Ishikawa (cell line): ENCODE measurements around the gene SRA1.

Source experiments
- CEBPB ChIP-seq: IDR thresholded peaks from 2 replicates; pipeline ENCODE4 v1.6.1; 2012
- CREB1 ChIP-seq: IDR thresholded peaks from 2 replicates; pipeline ENCODE4 v1.6.1; 2012; ENCODE audit warnings: low read depth
- EGR1 ChIP-seq: IDR thresholded peaks from 2 replicates; pipeline ENCODE4 v1.6.1; 2012
- EP300 ChIP-seq: IDR thresholded peaks from 2 replicates; pipeline ENCODE4 v1.6.1; 2012; ENCODE audit warnings: borderline replicate concordance
- FOXM1 ChIP-seq: IDR thresholded peaks from 2 replicates; pipeline ENCODE4 v1.6.1; 2012; ENCODE audit warnings: low read depth, borderline replicate concordance
- NFIC ChIP-seq: IDR thresholded peaks from 2 replicates; pipeline ENCODE4 v1.6.1; 2012
- RAD21 ChIP-seq: IDR thresholded peaks from 2 replicates; pipeline ENCODE4 v1.6.1; 2012; ENCODE audit warnings: low read depth
- TAF1 ChIP-seq: IDR thresholded peaks from 2 replicates; pipeline ENCODE4 v1.6.1; 2012; ENCODE audit warnings: low read depth, mild to moderate bottlenecking
- TCF12 ChIP-seq: IDR thresholded peaks from 2 replicates; pipeline ENCODE4 v1.6.1; 2012; ENCODE audit warnings: low read depth
- TEAD4 ChIP-seq: IDR thresholded peaks from 2 replicates; pipeline ENCODE4 v1.6.1; 2012
- YY1 ChIP-seq: IDR thresholded peaks from 2 replicates; pipeline ENCODE4 v1.6.1; 2012; ENCODE audit warnings: low read depth
- ZBTB7A ChIP-seq: IDR thresholded peaks from 2 replicates; pipeline ENCODE4 v1.6.1; 2012; ENCODE audit warnings: low read depth
- TF ChIP-seq, protein P1 (sequence below): IDR thresholded peaks from 2 replicates; pipeline ENCODE4 v1.6.1; 2012
- TF ChIP-seq, protein P2 (sequence below): IDR thresholded peaks from 2 replicates; pipeline ENCODE4 v1.6.1; 2012; ENCODE audit warnings: low read depth, mild to moderate bottlenecking
- TF ChIP-seq, protein P3 (sequence below): IDR thresholded peaks from 2 replicates; pipeline ENCODE4 v1.6.1; 2012

SRA1 gene

DNA sequence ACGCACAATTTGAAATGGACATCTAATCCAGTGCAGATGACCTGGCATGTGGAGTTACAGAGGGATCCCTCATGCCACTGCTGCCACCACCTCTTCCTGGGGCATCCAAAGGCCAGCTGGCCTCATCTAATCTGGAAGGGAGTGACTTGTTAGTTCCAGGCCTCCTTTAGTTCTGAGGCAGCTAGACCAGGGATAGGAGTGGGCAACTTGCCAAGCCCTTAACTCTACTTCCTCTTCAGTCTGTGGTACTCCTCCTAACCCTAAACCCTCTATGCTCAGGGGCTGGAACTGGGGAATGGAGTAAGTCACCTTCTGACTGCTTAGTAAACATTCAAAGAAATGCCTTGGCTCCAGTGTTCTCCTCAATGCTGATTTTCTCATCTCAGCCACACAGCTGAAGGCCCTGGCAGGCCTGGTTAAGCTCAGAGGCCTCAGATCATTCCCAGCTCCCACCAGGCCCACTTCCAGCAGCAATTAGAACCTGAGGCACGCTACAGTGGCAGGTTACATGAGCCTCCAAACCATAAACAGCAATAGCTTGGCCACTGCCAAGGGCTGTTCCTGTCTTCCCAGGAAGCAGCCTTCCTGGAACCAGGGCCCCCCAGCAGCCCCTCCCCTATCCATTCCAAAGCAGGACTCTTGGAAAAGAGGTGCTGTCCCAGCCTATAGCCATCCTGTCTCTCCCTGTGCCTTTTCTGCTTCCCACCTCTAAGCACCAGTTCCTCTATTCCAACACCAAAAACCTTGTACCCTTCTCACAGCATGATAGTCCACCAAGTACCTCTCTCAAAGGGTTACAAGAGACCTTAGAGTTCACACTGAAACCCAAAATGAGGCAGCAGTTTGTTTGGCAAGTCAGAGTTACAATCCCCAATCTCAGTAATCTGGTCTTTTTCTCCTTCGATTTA, 7.8 kb downstream of the SRA1 start:
- TF ChIP-seq, protein P1, sequence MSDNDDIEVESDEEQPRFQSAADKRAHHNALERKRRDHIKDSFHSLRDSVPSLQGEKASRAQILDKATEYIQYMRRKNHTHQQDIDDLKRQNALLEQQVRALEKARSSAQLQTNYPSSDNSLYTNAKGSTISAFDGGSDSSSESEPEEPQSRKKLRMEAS = no peak
- TF ChIP-seq, protein P2, sequence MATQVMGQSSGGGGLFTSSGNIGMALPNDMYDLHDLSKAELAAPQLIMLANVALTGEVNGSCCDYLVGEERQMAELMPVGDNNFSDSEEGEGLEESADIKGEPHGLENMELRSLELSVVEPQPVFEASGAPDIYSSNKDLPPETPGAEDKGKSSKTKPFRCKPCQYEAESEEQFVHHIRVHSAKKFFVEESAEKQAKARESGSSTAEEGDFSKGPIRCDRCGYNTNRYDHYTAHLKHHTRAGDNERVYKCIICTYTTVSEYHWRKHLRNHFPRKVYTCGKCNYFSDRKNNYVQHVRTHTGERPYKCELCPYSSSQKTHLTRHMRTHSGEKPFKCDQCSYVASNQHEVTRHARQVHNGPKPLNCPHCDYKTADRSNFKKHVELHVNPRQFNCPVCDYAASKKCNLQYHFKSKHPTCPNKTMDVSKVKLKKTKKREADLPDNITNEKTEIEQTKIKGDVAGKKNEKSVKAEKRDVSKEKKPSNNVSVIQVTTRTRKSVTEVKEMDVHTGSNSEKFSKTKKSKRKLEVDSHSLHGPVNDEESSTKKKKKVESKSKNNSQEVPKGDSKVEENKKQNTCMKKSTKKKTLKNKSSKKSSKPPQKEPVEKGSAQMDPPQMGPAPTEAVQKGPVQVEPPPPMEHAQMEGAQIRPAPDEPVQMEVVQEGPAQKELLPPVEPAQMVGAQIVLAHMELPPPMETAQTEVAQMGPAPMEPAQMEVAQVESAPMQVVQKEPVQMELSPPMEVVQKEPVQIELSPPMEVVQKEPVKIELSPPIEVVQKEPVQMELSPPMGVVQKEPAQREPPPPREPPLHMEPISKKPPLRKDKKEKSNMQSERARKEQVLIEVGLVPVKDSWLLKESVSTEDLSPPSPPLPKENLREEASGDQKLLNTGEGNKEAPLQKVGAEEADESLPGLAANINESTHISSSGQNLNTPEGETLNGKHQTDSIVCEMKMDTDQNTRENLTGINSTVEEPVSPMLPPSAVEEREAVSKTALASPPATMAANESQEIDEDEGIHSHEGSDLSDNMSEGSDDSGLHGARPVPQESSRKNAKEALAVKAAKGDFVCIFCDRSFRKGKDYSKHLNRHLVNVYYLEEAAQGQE = no peak
- TF ChIP-seq TCF12 = no peak
- TF ChIP-seq YY1 = no peak
- no peak for TF ChIP-seq ZBTB7A
- TF ChIP-seq FOXM1 = no peak
- TF ChIP-seq CEBPB = no peak

DNA sequence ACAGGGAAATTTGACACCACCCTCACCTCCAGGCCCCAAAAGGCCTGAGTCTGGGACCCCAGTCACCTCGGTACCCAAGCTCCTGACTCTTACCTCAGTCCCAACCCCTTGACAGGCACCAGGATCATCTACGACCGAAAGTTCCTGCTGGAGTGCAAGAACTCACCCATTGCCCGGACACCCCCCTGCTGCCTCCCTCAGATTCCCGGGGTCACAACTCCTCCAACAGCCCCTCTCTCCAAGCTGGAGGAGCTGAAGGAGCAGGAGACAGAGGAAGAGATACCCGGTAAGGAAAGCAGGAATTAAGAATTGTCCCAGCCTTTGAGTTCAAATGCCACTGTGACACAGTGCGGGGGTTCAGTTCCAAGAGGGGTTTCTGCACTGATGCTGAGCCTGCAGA, 8.5 kb downstream of the SRA1 start:
- TF ChIP-seq, protein P3, sequence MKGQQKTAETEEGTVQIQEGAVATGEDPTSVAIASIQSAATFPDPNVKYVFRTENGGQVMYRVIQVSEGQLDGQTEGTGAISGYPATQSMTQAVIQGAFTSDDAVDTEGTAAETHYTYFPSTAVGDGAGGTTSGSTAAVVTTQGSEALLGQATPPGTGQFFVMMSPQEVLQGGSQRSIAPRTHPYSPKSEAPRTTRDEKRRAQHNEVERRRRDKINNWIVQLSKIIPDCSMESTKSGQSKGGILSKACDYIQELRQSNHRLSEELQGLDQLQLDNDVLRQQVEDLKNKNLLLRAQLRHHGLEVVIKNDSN = no peak
- TF ChIP-seq RAD21 (no peak), TEAD4 (no peak), CREB1 (no peak), NFIC (no peak), EGR1 (no peak), EP300 (no peak), YY1 (no peak), ZBTB7A (no peak), CEBPB (no peak), TAF1 (no peak), TCF12 (no peak)
- TF ChIP-seq, protein P2 = no peak

DNA sequence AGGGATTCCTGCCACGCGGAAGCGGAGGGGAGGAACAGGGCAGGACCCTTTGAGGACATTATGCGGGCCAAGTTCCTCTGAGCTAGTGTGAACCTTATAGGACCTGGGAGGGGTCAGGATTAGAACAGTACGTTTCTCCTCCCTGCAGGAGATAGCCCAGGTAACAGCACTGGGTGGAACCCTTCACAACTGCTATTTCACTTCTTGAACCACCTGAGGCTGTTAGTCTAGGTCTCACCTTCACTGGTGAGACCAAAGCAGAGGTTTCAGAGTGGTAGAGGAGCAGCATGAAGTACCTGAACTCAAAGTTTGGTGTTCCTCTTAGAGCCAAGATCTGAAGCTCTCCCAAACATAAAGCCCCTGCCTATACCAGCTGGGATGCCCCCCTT, 9.0 kb downstream of the SRA1 start:
- TF ChIP-seq EGR1 (no peak), EP300 (no peak), TEAD4 (no peak), CREB1 (no peak), NFIC (no peak), CEBPB (no peak), TAF1 (no peak), YY1 (no peak), FOXM1 (no peak), ZBTB7A (no peak), RAD21 (no peak)
- TF ChIP-seq, protein P3 = no peak
- TF ChIP-seq, protein P2 = no peak
- TF ChIP-seq, protein P1 = no peak
